Measurements from ENCODE around the gene ZNF664.

The ZNF664 gene

GRCh38 chr12:123934829-123935228, 38.2 kb upstream of the ZNF664 start:
- Histone ChIP-seq H4K20me1 (peaks cover 30% of the 10 kb centered on the region), H3K27me3 (no peaks in the 10 kb centered on the region), H3K9me3 (no peaks in the 10 kb centered on the region), H3K4me2 (peak overlapping the region; percentile 59), H3K4me3 (no peak overlapping the region), H3K4me1 (peaks cover 77% of the 10 kb centered on the region), H3K27ac (no peak overlapping the region), H3K9ac (no peak overlapping the region), H3K36me3 (peaks cover 10% of the 10 kb centered on the region; the same call in 1 of the 2 replicates)
- no peak for TF ChIP-seq Cebpa-rat (IDR thresholded peaks at IDR 0.05)

GRCh38 chr12:123935956-123936355, 37.1 kb upstream of the ZNF664 start:
- Histone ChIP-seq H3K27me3 (no peaks in the 10 kb centered on the region), H4K20me1 (peaks cover 24% of the 10 kb centered on the region), H3K36me3 (peaks cover 19% of the 10 kb centered on the region; the same call in 1 of the 2 replicates), H3K9me3 (no peaks in the 10 kb centered on the region), H3K4me3 (no peak overlapping the region), H3K4me1 (peaks cover 66% of the 10 kb centered on the region), H3K4me2 (no peak overlapping the region), H3K9ac (no peak overlapping the region), H3K27ac (no peak overlapping the region)
- TF ChIP-seq Cebpa-rat (IDR thresholded peaks at IDR 0.05): no peak

- H4K20me1 ChIP-seq: peaks cover 24% of the 10 kb centered on the region
- H3K4me2 ChIP-seq: peak overlapping the region; percentile 81; the same call in 1 of the 2 replicates
- peaks cover 61% of the 10 kb centered on the region for H3K4me1 ChIP-seq
- H3K9ac ChIP-seq: no peak overlapping the region
- TF ChIP-seq Cebpa-rat (IDR thresholded peaks at IDR 0.05): no peak
- peaks cover 23% of the 10 kb centered on the region for H3K36me3 ChIP-seq
- no peak overlapping the region for H3K4me3 ChIP-seq
- H3K27me3 ChIP-seq: no peaks in the 10 kb centered on the region
- 0 out of 2 replicates have a peak, but pooled peaks cover 2% of the 10 kb centered on the region for H3K9me3 ChIP-seq
- no peak overlapping the region for H3K27ac ChIP-seq
Measured at GRCh38 chr12:123936471-123936870, 36.5 kb upstream of the ZNF664 start.

- TF ChIP-seq Cebpa-rat (IDR thresholded peaks at IDR 0.05): no peak
- peaks cover 8% of the 10 kb centered on the region for H3K9me3 ChIP-seq
- H3K9ac ChIP-seq: peak overlapping the region; percentile 16; the same call in 1 of the 2 replicates
- peaks cover 24% of the 10 kb centered on the region for H4K20me1 ChIP-seq
- peak overlapping the region; percentile 81 for H3K4me2 ChIP-seq
- H3K36me3 ChIP-seq: peaks cover 30% of the 10 kb centered on the region
- peak overlapping the region; percentile 15 for H3K27ac ChIP-seq
- no peaks in the 10 kb centered on the region for H3K27me3 ChIP-seq
- peaks cover 54% of the 10 kb centered on the region for H3K4me1 ChIP-seq
- H3K4me3 ChIP-seq: peak overlapping the region; percentile 36
Measured at GRCh38 chr12:123936956-123937706, 35.9 kb upstream of the ZNF664 start.

- no peak for TF ChIP-seq Cebpa-rat (IDR thresholded peaks at IDR 0.05)
- Histone ChIP-seq H3K27me3 (no peaks in the 10 kb centered on the region), H3K4me1 (peaks cover 48% of the 10 kb centered on the region), H3K4me2 (peak overlapping the region; percentile 81), H3K27ac (peak overlapping the region; percentile 15), H3K9me3 (peaks cover 10% of the 10 kb centered on the region), H3K36me3 (peaks cover 38% of the 10 kb centered on the region), H3K4me3 (peak overlapping the region; percentile 36), H4K20me1 (peaks cover 24% of the 10 kb centered on the region), H3K9ac (peak overlapping the region; percentile 16; the same call in 1 of the 2 replicates)
Measured at GRCh38 chr12:123937707-123938591, 35.1 kb upstream of the ZNF664 start.

GRCh38 chr12:123938679-123939480, 34.1 kb upstream of the ZNF664 start:
- TF ChIP-seq Cebpa-rat (IDR thresholded peaks at IDR 0.05): no peak
- Histone ChIP-seq H3K27ac (peak overlapping the region; percentile 15; the same call in 1 of the 2 replicates), H3K36me3 (peaks cover 47% of the 10 kb centered on the region), H3K9ac (peak overlapping the region; percentile 16; the same call in 1 of the 2 replicates), H3K4me2 (peak overlapping the region; percentile 81), H3K4me3 (peak overlapping the region; percentile 36; the same call in 1 of the 2 replicates), H3K9me3 (peaks cover 10% of the 10 kb centered on the region), H4K20me1 (peaks cover 14% of the 10 kb centered on the region), H3K4me1 (peaks cover 46% of the 10 kb centered on the region), H3K27me3 (no peaks in the 10 kb centered on the region)

- no peak overlapping the region for H3K4me3 ChIP-seq
- no peaks in the 10 kb centered on the region for H3K27me3 ChIP-seq
- H3K4me1 ChIP-seq: peaks cover 43% of the 10 kb centered on the region
- H3K4me2 ChIP-seq: no peak overlapping the region
- H3K36me3 ChIP-seq: peaks cover 47% of the 10 kb centered on the region
- H3K27ac ChIP-seq: no peak overlapping the region
- H3K9me3 ChIP-seq: peaks cover 10% of the 10 kb centered on the region
- TF ChIP-seq Cebpa-rat (IDR thresholded peaks at IDR 0.05): no peak
- H3K9ac ChIP-seq: no peak overlapping the region
- peaks cover 3% of the 10 kb centered on the region; the same call in 1 of the 2 replicates for H4K20me1 ChIP-seq
Measured at GRCh38 chr12:123939716-123940626, 33.0 kb upstream of the ZNF664 start.

GRCh38 chr12:123940627-123940966, 32.4 kb upstream of the ZNF664 start:
- H3K4me1 ChIP-seq: peaks cover 39% of the 10 kb centered on the region

More at GRCh38 chr12:123940627-123940966, 32.4 kb upstream of the ZNF664 start:
- Histone ChIP-seq H3K4me3 (no peak overlapping the region), H3K27ac (no peak overlapping the region), H3K9me3 (peaks cover 10% of the 10 kb centered on the region), H4K20me1 (no peaks in the 10 kb centered on the region; the same call in 1 of the 2 replicates), H3K36me3 (peaks cover 47% of the 10 kb centered on the region), H3K4me2 (no peak overlapping the region), H3K27me3 (no peaks in the 10 kb centered on the region), H3K9ac (no peak overlapping the region)
- TF ChIP-seq Cebpa-rat (IDR thresholded peaks at IDR 0.05): no peak
